Coronary artery (tissue), 2 donors: Measurements from ENCODE around the gene LRRC10B.

ENCODE experiments used
- DNase-seq: peaks from one replicate; pipeline ENCODE4 v3.0.0-alpha.2; 2017; ENCODE audit warnings: low spot score
- H3K27ac ChIP-seq, 2 donors: fragments of 200-600 bp; sonication (generic); one replicate each; pipeline ENCODE4 v1.5.1; 2016 to 2019
- H3K4me3 ChIP-seq: fragments of 200-600 bp; sonication (generic); 2 replicates; pipeline ENCODE4 v1.5.1; 2016; ENCODE audit warnings: mild to moderate bottlenecking, moderate library complexity
- TF ChIP-seq, protein P1 (sequence below): fragments of 200-600 bp; sonication (generic); IDR thresholded peaks from one replicate; pipeline ENCODE4 v1.5.1; 2019; ENCODE audit warnings: antibody characterized with exemption

LRRC10B gene

GRCh38 chr11:61486779-61487178 is 21.8 kb upstream of the LRRC10B start:
- Histone ChIP-seq H3K27ac (no peak overlapping the region), H3K4me3 (no peak overlapping the region)
- TF ChIP-seq, protein P1, sequence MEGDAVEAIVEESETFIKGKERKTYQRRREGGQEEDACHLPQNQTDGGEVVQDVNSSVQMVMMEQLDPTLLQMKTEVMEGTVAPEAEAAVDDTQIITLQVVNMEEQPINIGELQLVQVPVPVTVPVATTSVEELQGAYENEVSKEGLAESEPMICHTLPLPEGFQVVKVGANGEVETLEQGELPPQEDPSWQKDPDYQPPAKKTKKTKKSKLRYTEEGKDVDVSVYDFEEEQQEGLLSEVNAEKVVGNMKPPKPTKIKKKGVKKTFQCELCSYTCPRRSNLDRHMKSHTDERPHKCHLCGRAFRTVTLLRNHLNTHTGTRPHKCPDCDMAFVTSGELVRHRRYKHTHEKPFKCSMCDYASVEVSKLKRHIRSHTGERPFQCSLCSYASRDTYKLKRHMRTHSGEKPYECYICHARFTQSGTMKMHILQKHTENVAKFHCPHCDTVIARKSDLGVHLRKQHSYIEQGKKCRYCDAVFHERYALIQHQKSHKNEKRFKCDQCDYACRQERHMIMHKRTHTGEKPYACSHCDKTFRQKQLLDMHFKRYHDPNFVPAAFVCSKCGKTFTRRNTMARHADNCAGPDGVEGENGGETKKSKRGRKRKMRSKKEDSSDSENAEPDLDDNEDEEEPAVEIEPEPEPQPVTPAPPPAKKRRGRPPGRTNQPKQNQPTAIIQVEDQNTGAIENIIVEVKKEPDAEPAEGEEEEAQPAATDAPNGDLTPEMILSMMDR: no peak
- no peak for DNase-seq

DNA sequence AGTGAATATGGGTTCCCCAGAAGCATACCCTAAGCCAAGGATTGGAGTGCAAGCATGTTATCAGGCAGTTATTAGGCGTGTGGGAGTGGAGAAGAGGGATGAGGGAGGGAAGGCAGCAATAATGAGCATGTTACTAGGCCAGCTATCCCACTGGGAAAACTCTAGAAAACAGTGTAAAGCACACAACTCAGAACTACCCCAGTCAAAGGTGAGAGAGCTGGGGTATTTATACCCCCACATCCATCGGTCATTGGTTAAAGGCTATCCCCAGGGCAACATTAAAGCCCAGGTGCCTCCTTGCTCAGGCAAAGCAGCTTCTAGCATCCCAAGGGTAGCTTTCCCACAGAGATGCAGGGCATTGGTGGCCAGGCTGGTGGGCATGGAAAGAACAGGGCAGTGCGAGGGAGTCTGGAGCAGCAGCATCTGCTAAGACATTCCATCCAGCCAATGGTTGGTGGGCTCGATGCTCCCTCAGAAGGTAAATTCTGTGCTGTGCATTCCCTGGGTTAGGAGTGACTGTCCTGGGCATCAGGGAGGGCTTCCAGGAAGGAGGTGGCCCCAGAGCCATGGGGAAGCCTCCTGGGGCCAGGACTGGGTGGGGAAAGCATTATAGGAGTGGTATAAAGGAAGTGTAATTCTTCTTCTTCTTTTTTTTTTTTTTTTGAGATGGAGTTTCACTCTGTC is 21.1 kb upstream of the LRRC10B start:
- TF ChIP-seq, protein P1: no peak

DNA sequence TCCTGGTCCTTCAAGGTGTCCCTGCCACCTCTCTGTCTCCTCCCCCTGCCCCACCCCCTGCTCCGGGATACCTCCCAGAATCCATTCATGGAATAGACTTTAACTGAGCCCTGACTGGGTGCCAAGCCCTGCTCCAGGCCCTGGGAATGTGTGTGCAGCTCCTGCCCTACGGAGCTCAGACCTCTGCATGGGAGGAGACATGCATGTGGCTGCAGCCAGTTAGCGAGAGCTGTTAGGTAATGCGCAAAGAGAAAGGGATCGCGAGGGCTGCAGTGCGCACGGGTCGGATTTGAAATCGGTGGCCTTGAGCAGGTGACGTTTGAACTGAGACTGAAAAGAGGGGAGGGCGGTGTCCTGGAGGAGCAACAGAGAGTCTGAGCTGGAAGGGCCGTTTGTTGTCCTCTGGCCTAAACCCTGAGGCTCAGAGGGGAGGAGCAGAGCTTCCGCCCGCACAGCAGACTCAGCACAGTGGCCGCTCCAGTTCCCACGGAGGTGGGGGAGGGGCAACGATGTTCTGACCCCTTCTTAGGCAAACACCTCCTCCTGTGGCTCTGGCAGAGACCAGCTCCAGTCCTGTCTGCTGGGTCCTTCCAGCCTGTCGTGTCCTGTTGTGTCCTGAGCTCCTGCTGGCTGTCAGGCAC is 19.8 kb upstream of the LRRC10B start:
- peak overlapping the region; percentile 54 for H3K4me3 ChIP-seq
- TF ChIP-seq, protein P1: no peak
- H3K27ac ChIP-seq: peak overlapping the region; percentile 10 to 61
- no peak for DNase-seq

More for the DNA sequence above, 21.1 kb upstream of the LRRC10B start:
- no peak overlapping the region for H3K27ac ChIP-seq
- no peak overlapping the region for H3K4me3 ChIP-seq
- DNase-seq: no peak

DNA sequence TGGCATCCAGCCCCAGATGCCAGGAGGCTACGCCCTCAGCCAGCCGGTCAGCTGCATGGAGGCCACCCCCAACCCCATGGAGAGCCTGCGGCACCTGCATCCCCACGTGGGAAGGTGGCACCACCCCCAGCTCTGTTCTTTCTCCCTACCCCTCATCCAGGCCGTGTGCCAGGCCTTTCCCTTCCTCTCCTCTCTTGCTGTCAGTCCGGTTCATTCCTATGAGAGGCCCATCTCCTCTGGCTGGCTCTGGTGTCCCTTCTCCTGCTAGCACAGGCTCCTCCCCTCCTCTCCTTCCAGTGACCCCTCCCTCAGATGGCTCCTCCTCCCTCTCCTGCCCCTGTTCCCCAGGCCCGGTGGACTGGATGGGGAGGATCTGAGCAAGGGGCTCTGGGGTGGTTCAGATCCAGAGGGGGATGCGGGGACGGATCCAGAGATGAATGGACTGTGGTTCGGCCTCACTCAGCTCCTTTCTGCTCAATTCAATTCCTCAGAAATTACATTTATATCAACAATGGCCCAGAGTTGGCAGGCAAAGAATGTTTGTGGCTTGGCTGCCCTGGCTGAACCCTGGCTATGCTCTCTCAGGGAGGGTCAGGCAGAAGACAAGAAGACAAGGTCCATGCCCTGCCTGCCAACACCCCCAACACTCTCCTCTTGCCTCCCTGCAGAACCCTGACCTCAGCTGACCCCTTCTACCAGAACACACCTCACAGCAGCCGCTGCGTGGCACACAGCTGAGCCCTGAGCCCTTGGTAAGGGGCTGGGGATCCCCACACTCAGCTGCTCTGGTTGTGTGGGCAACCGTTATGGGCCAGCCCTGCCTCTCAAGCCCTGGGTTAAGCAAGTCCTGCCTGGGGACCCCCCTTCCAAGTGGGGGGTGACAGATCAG is 18.5 kb upstream of the LRRC10B start:
- TF ChIP-seq, protein P1: no peak
- H3K4me3 ChIP-seq: peak overlapping the region; percentile 14
- no peak for DNase-seq

GRCh38 chr11:61491736-61492395 is 16.7 kb upstream of the LRRC10B start:
- Histone ChIP-seq H3K4me3 (no peak overlapping the region), H3K27ac (no peak overlapping the region)
- no peak for DNase-seq
- TF ChIP-seq, protein P1: no peak

More for the DNA sequence above, 18.5 kb upstream of the LRRC10B start:
- peak overlapping the region; percentile 10 to 61 for H3K27ac ChIP-seq

- Histone ChIP-seq H3K27ac (no peak overlapping the region), H3K4me3 (no peak overlapping the region)
- no peak for DNase-seq
- TF ChIP-seq, protein P1: no peak
These were observed 14.1 kb upstream of the LRRC10B start for GRCh38 chr11:61494381-61494961.
